GM18868 (cell line): ENCODE results near the gene COA7.

ENCODE experiments used
- ATAC-seq: cut with Tn5 transposase; IDR thresholded peaks from one replicate; pipeline ENCODE4 v1.9.1; 2021; ENCODE audit warnings: mild to moderate bottlenecking, moderate library complexity; ENCODE audit not compliant: unreplicated experiment

Gene COA7

GRCh38 chr1:52673513-52673912 is 24.6 kb downstream of the COA7 start:
- no peak for ATAC-seq

- no peak for ATAC-seq
Measured at GRCh38 chr1:52672946-52673345, 25.2 kb downstream of the COA7 start.

DNA sequence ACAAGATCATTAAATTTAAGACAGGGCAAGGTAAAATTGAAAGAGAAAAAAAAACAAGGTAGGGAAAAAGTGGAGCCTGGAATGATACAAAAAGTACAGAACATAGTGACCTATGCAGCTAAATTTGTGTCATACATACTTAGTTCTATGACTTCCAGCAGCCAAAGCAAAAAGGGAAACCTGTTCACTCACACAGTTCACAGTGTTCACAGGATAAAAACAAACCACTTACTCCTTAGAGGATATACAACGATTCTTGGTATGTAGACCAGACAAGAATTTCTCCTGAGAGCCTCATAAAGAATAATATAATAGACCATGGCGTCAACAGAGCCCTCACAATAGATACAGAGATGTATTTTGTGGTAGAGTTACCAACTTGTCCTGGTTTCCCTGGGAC is 27.5 kb downstream of the COA7 start:
- ATAC-seq: no peak

DNA sequence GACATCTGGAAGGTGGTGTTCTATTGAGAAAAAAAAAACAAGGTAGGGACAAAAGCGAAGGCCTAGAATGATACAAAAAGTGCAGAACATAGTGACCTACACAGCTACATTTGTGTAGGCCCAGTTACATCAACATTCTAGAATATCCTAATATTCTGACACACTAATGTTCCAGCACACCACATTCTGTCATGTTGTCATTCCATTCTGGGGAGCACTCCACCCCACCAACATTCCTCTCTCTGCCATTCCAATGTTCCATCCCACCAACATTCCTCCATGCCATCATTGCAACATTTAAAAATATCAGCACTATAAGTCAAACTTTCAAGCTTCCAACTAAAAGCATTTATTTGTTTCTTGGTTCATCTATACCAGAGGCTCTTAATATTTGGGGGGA is 28.5 kb downstream of the COA7 start:
- no peak for ATAC-seq

GRCh38 chr1:52668711-52669110 is 29.4 kb downstream of the COA7 start:
- no peak for ATAC-seq

DNA sequence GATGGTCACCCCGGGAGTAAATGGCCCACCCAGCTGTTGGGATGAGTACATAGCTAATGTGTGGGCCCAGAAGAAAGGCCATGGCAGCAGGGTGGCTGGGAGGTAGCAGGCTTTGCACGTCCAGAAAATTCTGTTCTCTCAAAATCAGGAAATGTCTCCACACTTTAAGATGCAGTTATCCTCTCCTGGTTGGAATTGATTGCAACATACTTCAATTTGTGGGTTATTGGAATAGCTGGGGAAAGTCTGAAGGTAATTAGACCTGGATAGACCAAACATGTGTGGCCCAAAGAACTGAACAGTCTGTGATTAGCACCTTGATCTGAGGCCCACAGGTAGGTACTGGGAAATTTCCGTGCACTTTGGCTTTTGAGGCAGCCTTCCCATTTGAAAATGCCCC is 30.2 kb downstream of the COA7 start:
- ATAC-seq: no peak

GRCh38 chr1:52667290-52667689 is 30.9 kb downstream of the COA7 start:
- ATAC-seq: no peak

- ATAC-seq: no peak
Measured at GRCh38 chr1:52665006-52665941, 32.9 kb downstream of the COA7 start.

GRCh38 chr1:52663716-52664115 is 34.4 kb downstream of the COA7 start:
- ATAC-seq: no peak

DNA sequence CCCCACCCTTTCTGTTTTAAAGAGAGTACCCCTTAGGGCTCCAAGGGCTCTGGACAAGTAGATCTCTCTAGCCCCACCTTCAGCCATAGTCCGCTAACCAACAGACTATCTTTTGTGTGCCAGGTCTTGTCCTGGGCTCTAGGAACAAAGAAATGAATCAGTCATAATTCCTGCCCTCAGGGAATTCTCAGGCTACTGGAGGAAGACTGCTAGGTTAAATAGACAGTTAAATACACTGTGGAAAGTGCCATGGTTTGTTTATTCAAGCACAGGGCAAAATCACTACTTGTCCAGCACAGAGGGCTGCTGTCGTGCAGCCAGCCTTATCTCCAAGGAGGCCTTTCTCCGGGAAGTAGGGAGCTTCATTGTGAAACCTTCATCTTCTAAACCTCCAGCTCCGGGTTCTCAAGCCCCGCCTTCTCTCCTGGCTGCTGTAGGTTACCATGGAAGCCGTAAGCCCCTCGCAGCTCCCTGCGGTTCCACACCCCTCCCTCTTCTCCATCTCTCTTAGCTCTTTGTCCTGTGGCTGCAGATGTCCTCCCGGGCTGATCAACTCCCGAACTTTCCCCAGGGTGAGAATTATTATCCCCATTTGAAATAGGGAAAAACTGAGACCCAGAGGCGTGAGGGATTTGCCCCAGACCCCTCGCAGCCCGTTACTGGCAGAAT is 35.4 kb downstream of the COA7 start:
- no peak for ATAC-seq

DNA sequence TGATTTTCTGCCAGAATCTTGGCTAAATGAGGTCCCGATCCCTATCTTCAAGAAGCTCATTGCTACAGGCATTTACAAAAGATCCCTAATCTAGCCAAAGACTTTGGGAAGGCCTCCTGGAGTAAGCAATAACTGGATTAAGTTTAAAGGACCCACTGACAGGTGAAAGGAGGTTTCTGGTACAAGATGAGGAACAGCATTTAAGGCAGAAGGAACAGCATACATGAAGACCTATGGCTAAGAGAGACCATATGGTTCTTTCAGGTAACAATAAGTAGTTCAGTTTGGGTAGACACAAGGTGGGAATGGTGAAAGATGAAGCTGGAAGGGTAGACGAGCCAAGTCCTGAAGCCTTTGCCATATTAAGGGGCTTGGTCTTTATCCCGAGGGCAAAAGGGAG is 37.3 kb downstream of the COA7 start:
- no peak for ATAC-seq

- no peak for ATAC-seq
Measured at GRCh38 chr1:52659851-52660596, 38.1 kb downstream of the COA7 start.

- ATAC-seq: peak; percentile 69
Measured at GRCh38 chr1:52659356-52659755, 38.8 kb downstream of the COA7 start.

GRCh38 chr1:52658795-52659194 is 39.4 kb downstream of the COA7 start:
- ATAC-seq: no peak

GRCh38 chr1:52657702-52658101 is 40.4 kb downstream of the COA7 start:
- no peak for ATAC-seq

- ATAC-seq: no peak
Measured at GRCh38 chr1:52654063-52654462, 44.1 kb downstream of the COA7 start.

DNA sequence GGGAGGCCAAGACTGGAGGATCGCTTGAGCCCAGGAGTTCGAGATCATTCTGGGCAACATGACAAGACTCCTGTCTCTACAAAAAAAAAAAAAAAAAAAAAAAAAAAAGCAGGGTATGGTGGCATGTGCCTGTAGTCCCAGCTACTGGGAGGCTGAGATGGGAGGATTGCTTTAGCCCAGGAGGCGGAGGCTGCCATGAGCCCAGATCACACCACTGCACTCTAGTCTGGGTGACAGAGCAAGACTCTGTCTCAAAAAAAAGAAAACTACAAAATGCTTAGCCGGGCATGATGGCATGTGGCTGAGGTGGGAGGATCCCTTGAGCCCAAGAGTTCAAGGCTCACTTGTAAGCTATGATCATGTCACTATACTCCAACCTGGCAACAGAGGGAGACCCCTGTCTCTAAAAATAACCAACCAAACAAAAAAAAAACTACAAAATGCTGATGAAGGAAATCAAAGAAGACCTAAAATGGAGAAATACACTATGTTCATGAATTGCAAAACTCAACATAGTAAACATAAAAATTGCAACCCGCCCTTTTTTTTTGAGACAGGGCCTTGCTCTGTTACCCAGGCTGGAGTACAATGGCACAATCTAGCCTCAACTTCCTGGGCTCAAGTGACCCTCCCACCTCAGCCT is 44.8 kb downstream of the COA7 start:
- no peak for ATAC-seq

DNA sequence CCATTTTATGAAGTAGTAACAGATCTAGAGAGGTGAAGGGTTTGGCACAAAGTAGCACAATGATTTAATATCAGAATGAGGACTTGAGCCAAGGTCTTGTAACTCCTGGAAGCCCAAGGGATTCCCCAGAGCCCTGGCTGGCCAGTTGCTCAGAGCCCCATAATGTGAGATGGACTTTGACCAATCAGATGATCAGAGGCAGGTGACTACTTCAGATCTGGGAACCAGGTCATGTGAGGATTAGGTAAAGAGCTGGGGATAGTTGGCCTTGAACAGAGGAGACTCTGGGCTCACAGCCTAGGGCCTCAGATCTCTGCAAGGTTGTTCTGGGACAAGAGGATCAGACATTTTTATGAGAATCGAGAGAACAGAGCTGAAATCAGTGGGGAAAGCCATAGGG is 46.2 kb downstream of the COA7 start:
- no peak for ATAC-seq

GRCh38 chr1:52645261-52645660 is 52.9 kb downstream of the COA7 start:
- no peak for ATAC-seq

- ATAC-seq: no peak
Measured at GRCh38 chr1:52641307-52641706, 56.8 kb downstream of the COA7 start.

- no peak for ATAC-seq
Measured at GRCh38 chr1:52640697-52641096, 57.5 kb downstream of the COA7 start.
